Fibroblast of lung (primary cell): ENCODE measurements around the gene EPAS1. TPM values are rescaled to one million over a fixed set of nuclear protein-coding genes. Genes with fewer than 3 reads are reported as not detected.

Source experiments
- DNase-seq, 2 donors: peaks; one replicate each; pipeline versions ENCODE4 v3.0.0 to v3.0.0-alpha.2; 2010; ENCODE audit warnings: low read depth in 2 of 2
- H2AFZ ChIP-seq: 2 replicates; pipeline ENCODE4 v1.5.1; 2012; ENCODE audit warnings: low read length, control low read depth, inconsistent platforms
- H3K27ac ChIP-seq: 2 replicates; pipeline ENCODE4 v1.5.1; 2011; ENCODE audit warnings: low read length, control low read depth; ENCODE audit not compliant: insufficient read depth
- H3K27me3 ChIP-seq: 2 replicates; pipeline ENCODE4 v1.5.1; 2011; ENCODE audit warnings: mild to moderate bottlenecking, low read length; ENCODE audit not compliant: control insufficient read depth, insufficient read depth
- H3K36me3 ChIP-seq: 2 replicates; pipeline ENCODE4 v1.5.1; 2011; ENCODE audit warnings: low read length; ENCODE audit not compliant: control insufficient read depth, insufficient read depth
- H3K4me1 ChIP-seq: 2 replicates; pipeline ENCODE4 v1.5.1; 2011; ENCODE audit warnings: low read length; ENCODE audit not compliant: control insufficient read depth, insufficient read depth; ENCODE audit errors: extremely low read depth
- H3K4me2 ChIP-seq: 2 replicates; pipeline ENCODE4 v1.5.1; 2011; ENCODE audit warnings: low read length, control low read depth; ENCODE audit not compliant: insufficient read depth; ENCODE audit errors: extremely low read depth
- H3K4me3 ChIP-seq, 4 experiments: fragments of 200-600 bp in 1 of 4; sonication (generic) in 1 of 4; replicated peaks in 1 of 4; 2 replicates each; pipeline ENCODE4 v1.5.1; 2011 to 2016; ENCODE audit warnings: low read length in 4 of 4, low read depth in 3 of 4, mild to moderate bottlenecking in 3 of 4, control low read depth in 2 of 4, inconsistent platforms in 1 of 4, mixed read lengths in 1 of 4; ENCODE audit not compliant: insufficient read depth in 1 of 4; ENCODE audit errors: control extremely low read depth in 1 of 4
- H3K79me2 ChIP-seq: 2 replicates; pipeline ENCODE4 v1.5.1; 2012; ENCODE audit warnings: mild to moderate bottlenecking, low read length, inconsistent platforms; ENCODE audit not compliant: control insufficient read depth, insufficient read depth
- H3K9ac ChIP-seq: 2 replicates; pipeline ENCODE4 v1.5.1; 2011; ENCODE audit warnings: mild to moderate bottlenecking, low read length, control low read depth; ENCODE audit not compliant: insufficient read depth
- H3K9me3 ChIP-seq: 2 replicates; pipeline ENCODE4 v1.5.1; 2012; ENCODE audit warnings: low read depth, low read length; ENCODE audit not compliant: control insufficient read depth, insufficient read depth
- H4K20me1 ChIP-seq: 2 replicates; pipeline ENCODE4 v1.5.1; 2011; ENCODE audit warnings: low read length; ENCODE audit not compliant: control insufficient read depth, insufficient read depth; ENCODE audit errors: extremely low read depth
- CTCF ChIP-seq, 2 donors: IDR thresholded peaks in 1 of 2; conservative IDR thresholded peaks in 1 of 2; 1 replicate in 1 of 2; 2 replicates in 1 of 2; pipeline ENCODE4 v1.5.1; 2011 to 2012; ENCODE audit warnings: low read length in 2 of 2, control low read depth in 1 of 2, inconsistent platforms in 1 of 2, low read depth in 1 of 2, mild to moderate bottlenecking in 1 of 2
- EZH2 ChIP-seq: IDR thresholded peaks from 2 replicates; pipeline ENCODE4 v1.5.1; 2012; ENCODE audit warnings: low read length, control low read depth, mild to moderate bottlenecking; ENCODE audit errors: missing control alignments
- polyA plus RNA-seq, 2 donors: library from polyadenylated mRNA; depleted of rRNA in 1 of 2; stranded (reverse) in 1 of 2; unstranded in 1 of 2; fragments of >200 nt; gene quantifications; 2 replicates each; pipeline ENCODE4 v1.2.1, GENCODE V29; 2011 to 2012; ENCODE audit warnings: missing spikeins in 1 of 2
- total RNA-seq: library from RNA; depleted of rRNA; stranded (reverse); fragments of >200 nt; gene quantifications from 2 replicates; pipeline ENCODE4 v1.2.1, GENCODE V29; 2014

Gene EPAS1
- total and polyA plus RNA-seq, 2 donors (not counting 1 experiment from before 2014, with no cell fraction given) = 120 to 941 TPM

- TF ChIP-seq CTCF (conservative IDR thresholded peaks at IDR 0.05 in 1 of 2, IDR thresholded peaks at IDR 0.05 in 1 of 2; ENCODE audit: low read depth in 1 of 2, low read length in 2 of 2) = no peak
- no peak for TF ChIP-seq EZH2
- peak overlapping the region; percentile 89 for H3K9ac ChIP-seq
- no peaks in the 10 kb centered on the region for H3K36me3 ChIP-seq
- peaks cover 2% of the 10 kb centered on the region for H3K4me1 ChIP-seq
- H3K9me3 ChIP-seq = no peaks in the 10 kb centered on the region
- H2AFZ ChIP-seq = no peak overlapping the region
- H3K27me3 ChIP-seq = no peaks in the 10 kb centered on the region
- H3K4me3 ChIP-seq = peak overlapping the region; percentile 61 to 97 (median 79)
- H3K27ac ChIP-seq = peak overlapping the region; percentile 81
- DNase-seq = no peak
- no peaks in the 10 kb centered on the region for H4K20me1 ChIP-seq
- H3K4me2 ChIP-seq = peak overlapping the region; percentile 80
- H3K79me2 ChIP-seq = peaks cover 52% of the 10 kb centered on the region
These were observed 502 bp downstream of the EPAS1 start for GRCh38 chr2:46297546-46298271.

DNA sequence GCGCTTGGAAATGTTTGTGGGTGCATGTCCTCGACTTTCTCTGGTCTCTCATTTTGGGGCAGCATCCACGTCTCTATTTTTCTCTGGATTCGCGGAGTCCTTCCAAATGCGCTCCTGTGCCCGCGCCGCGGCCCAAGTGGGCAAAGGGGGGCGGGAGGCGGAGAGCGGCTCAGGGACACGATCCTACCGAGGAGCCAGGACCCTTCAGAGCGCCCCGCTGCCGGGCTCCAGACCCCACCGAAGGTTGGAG is 990 bp downstream of the EPAS1 start:
- peak overlapping the region; percentile 61 to 97 (median 79) for H3K4me3 ChIP-seq

DNA sequence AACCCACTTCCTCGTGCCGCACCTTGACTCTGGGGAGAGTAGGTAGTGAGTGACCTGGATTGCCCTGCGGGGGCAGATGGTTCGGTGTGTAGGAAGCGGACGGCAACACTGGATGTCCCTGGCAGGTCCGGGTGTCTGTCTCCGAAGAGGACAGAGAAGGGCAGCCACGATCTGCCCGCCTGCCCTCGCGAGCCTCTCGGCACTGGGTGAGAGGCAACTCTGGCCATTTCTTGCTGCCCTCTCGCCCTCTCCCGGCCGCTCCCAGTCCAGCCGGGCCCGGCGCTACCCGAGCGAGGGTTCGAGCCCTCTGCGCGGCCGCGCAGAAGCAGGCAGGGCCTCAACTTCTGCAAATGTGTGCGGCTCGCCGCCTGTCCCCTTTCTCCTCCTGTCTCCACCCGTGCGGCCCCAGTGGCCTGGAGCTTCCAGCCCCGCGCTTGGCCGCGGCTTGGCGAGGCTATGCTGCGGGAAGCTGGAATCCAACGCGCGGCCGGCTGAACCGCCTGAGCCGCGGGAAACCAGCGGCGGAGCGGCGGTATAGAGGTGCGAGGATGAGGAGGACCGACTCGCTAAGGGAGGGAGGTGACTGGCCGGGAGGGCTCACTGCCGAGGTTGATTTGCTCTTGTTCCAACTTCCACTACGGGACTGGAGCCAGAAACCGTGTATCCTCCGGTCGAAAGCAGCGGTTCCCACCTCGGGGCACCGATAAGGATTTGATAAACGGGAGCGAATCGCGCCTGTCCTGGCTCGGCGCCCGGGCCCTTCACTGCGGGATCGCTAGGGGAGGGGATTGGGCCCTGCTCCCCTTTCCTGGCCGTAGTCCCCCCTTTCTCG is 1.5 kb downstream of the EPAS1 start:
- H2AFZ ChIP-seq = no peak overlapping the region
- H3K9ac ChIP-seq = peak overlapping the region; percentile 89
- H3K79me2 ChIP-seq = peaks cover 61% of the 10 kb centered on the region
- H3K27ac ChIP-seq = peak overlapping the region; percentile 81
- DNase-seq = peak; percentile 39 to 58
- H3K27me3 ChIP-seq = no peaks in the 10 kb centered on the region
- no peaks in the 10 kb centered on the region for H3K9me3 ChIP-seq
- TF ChIP-seq EZH2 (no peak), CTCF (conservative IDR thresholded peaks at IDR 0.05 in 1 of 2, IDR thresholded peaks at IDR 0.05 in 1 of 2; ENCODE audit: low read depth in 1 of 2, low read length in 2 of 2) (peak; percentile 24 to 26)
- no peaks in the 10 kb centered on the region for H4K20me1 ChIP-seq
- peaks cover 2% of the 10 kb centered on the region for H3K4me1 ChIP-seq
- no peaks in the 10 kb centered on the region for H3K36me3 ChIP-seq
- H3K4me2 ChIP-seq = peak overlapping the region; percentile 95
- H3K4me3 ChIP-seq = peak overlapping the region; percentile 61 to 97 (median 79)

More for the DNA sequence above, 990 bp downstream of the EPAS1 start:
- no peak for DNase-seq
- Histone ChIP-seq H2AFZ (no peak overlapping the region), H4K20me1 (no peaks in the 10 kb centered on the region), H3K36me3 (no peaks in the 10 kb centered on the region), H3K27me3 (no peaks in the 10 kb centered on the region), H3K79me2 (peaks cover 55% of the 10 kb centered on the region), H3K9ac (peak overlapping the region; percentile 89), H3K4me1 (peaks cover 2% of the 10 kb centered on the region), H3K4me2 (peak overlapping the region; percentile 80), H3K27ac (peak overlapping the region; percentile 81), H3K9me3 (no peaks in the 10 kb centered on the region)
- TF ChIP-seq EZH2 = no peak
